ENCODE data around the gene MNT. TPM values are rescaled to one million over a fixed set of nuclear protein-coding genes. Genes with fewer than 3 reads are reported as not detected.
A peak's percentile ranks its signal among the peaks of the same experiment; 100 is the strongest.

The MNT gene
- total and polyA plus RNA-seq, 2 of the 8 experiments (the other 6 are each of a cell fraction or from before 2014, with no cell fraction given), result 5.0 to 17.3 TPM

DNA sequence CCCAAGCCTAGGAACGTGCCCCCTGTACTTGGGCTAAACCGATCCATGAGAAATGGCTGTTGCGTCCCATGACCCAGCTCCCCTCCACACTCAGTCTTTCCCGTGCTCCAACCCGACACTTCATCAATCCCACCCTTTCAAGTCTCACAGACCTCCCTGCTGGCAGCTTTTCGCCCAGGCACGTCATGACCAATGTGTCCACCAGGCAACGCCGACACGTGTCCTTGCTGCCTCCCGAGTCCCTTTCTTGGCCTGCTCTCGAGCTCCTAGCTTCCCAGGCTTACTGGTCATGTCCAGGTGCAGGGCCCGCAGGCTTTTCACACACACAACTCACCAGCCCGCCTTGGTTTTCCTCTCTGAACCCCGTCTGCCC lies 12.2 kb downstream of the MNT start:
- H2BK12ac ChIP-seq (ENCODE audit: low read depth, low read length), result no peak overlapping the region
- H4K8ac ChIP-seq (ENCODE audit: extremely low read depth, insufficient read depth, low read length), result no peak overlapping the region
- 90% methylated on average over 15 of the region's 15 CpGs; no CpG with 5 or more reads in 1 of the 2 experiments for WGBS, 2 experiments (ENCODE audit: extremely low coverage in 1 of 2, insufficient coverage in 1 of 2, insufficient read length in 1 of 2, insufficient replicate concordance in 2 of 2, low coverage in 1 of 2, low lambda C conversion rate in 2 of 2, missing lambda C conversion rate in 1 of 2)
- H2BK15ac ChIP-seq (ENCODE audit: low read length), result no peak overlapping the region
- peaks cover 0 to 19% of the 10 kb centered on the region in 2 experiments; a peak in 1 of 4 replicates for H3K79me2 ChIP-seq (ENCODE audit: control insufficient read depth in 1 of 2, insufficient read depth in 2 of 2, low read length in 2 of 2)
- no peak for DNase-seq (ENCODE audit: low read depth in 1 of 2, low spot score in 2 of 2)
- no peaks in the 10 kb centered on the region for H3K27me3 ChIP-seq (replicated peaks in 1 of 4; ENCODE audit: control insufficient read depth in 3 of 4, extremely low read depth in 1 of 4, insufficient read depth in 3 of 4, low read length in 3 of 4)
- H3K23me2 ChIP-seq (ENCODE audit: low read depth, low read length), result peaks cover 8% of the 10 kb centered on the region; the same call in 1 of the 2 replicates
- H3K9me3 ChIP-seq (ENCODE audit: insufficient read depth in 2 of 2, low read depth in 1 of 2, low read length in 1 of 2), result no peaks in the 10 kb centered on the region
- H3K27ac ChIP-seq (ENCODE audit: low read depth, low read length), result no peak overlapping the region
- H3K4me2 ChIP-seq (ENCODE audit: insufficient read depth in 1 of 2, low read depth in 2 of 2, low read length in 2 of 2), result no peak overlapping the region
- no peak overlapping the region for H4K5ac ChIP-seq (ENCODE audit: insufficient read length, low read depth, low read length)
- H2AFZ ChIP-seq (ENCODE audit: low read length), result no peak overlapping the region
- no peak overlapping the region for H2BK20ac ChIP-seq (ENCODE audit: low read length)
- no peak overlapping the region for H3K9ac ChIP-seq (replicated peaks in 1 of 4; ENCODE audit: extremely low read depth in 1 of 4, low read depth in 3 of 4, low read length in 3 of 4)
- no peak overlapping the region for H2BK120ac ChIP-seq (replicated peaks; ENCODE audit: low read depth, low read length)
- FAIRE-seq, result no peak
- peak overlapping the region; percentile 40; the same call in 1 of the 2 replicates for H2BK5ac ChIP-seq (ENCODE audit: low read depth, low read length)
- H3K36me3 ChIP-seq (ENCODE audit: control insufficient read depth in 2 of 4, insufficient read depth in 4 of 4, low read length in 3 of 4), result peaks cover 0 to 8% (median 5%) of the 10 kb centered on the region in 4 experiments; a peak in 3 of 8 replicates
- TF ChIP-seq, protein P1, sequence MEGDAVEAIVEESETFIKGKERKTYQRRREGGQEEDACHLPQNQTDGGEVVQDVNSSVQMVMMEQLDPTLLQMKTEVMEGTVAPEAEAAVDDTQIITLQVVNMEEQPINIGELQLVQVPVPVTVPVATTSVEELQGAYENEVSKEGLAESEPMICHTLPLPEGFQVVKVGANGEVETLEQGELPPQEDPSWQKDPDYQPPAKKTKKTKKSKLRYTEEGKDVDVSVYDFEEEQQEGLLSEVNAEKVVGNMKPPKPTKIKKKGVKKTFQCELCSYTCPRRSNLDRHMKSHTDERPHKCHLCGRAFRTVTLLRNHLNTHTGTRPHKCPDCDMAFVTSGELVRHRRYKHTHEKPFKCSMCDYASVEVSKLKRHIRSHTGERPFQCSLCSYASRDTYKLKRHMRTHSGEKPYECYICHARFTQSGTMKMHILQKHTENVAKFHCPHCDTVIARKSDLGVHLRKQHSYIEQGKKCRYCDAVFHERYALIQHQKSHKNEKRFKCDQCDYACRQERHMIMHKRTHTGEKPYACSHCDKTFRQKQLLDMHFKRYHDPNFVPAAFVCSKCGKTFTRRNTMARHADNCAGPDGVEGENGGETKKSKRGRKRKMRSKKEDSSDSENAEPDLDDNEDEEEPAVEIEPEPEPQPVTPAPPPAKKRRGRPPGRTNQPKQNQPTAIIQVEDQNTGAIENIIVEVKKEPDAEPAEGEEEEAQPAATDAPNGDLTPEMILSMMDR (IDR thresholded peaks at IDR 0.05; ENCODE audit: control extremely low read depth in 1 of 3, insufficient read depth in 1 of 3, low read depth in 1 of 3, low read length in 3 of 3), result peak; percentile 38 to 48 (median 40)
- TF ChIP-seq SIN3A (conservative IDR thresholded peaks at IDR 0.05 in 1 of 2, IDR thresholded peaks at IDR 0.05 in 1 of 2; ENCODE audit: low read depth in 1 of 2, low read length in 2 of 2) (no peak), SAP30 (IDR thresholded peaks at IDR 0.05; ENCODE audit: insufficient read depth, insufficient replicate concordance, low read length) (no peak), POLR2AphosphoS5 (IDR thresholded peaks at IDR 0.05; ENCODE audit: low read depth, low read length) (no peak)
- TF ChIP-seq, protein P2, sequence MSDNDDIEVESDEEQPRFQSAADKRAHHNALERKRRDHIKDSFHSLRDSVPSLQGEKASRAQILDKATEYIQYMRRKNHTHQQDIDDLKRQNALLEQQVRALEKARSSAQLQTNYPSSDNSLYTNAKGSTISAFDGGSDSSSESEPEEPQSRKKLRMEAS (IDR thresholded peaks at IDR 0.05), result 0 out of 2 replicates have a peak, but pooled peaks have one; percentile 15
- H3K79me1 ChIP-seq (ENCODE audit: low read depth, low read length), result peaks cover 7% of the 10 kb centered on the region; the same call in 1 of the 2 replicates
- 0 out of 2 replicates have a peak overlapping the region, but pooled peaks have one; percentile 14 for H2AK5ac ChIP-seq (ENCODE audit: low read depth, low read length)
- H3K14ac ChIP-seq (ENCODE audit: insufficient read length), result no peak overlapping the region
- peaks cover 4 to 18% (median 10%) of the 10 kb centered on the region in 4 experiments; a peak in 6 of 7 replicates for H3K4me1 ChIP-seq (replicated peaks in 1 of 4; ENCODE audit: control insufficient read depth in 3 of 4, insufficient read depth in 4 of 4, low read length in 3 of 4)
- CTCF ChIA-PET (ENCODE audit: partially characterized antibody), result interaction anchor here (0.7 to 11.8 kb wide), 9 partner anchors 10 to 1256 kb away, joined by 3 to 209 read pairs (median 5); no protein-coding TSS in a partner anchor
- H3K56ac ChIP-seq (replicated peaks; ENCODE audit: insufficient read length, low read depth, low read length), result no peak overlapping the region
- H3K4ac ChIP-seq (replicated peaks; ENCODE audit: insufficient read length, low read depth, low read length), result no peak overlapping the region
- H4K91ac ChIP-seq (replicated peaks; ENCODE audit: insufficient read length, low read length), result no peak overlapping the region
- POLR2A ChIA-PET (ENCODE audit: partially characterized antibody), result interaction anchor here (0.9 to 15.4 kb wide), 4 partner anchors 13 to 123 kb away, joined by 3 to 193 read pairs (median 6); partner anchors contain the start of genes METTL16 and MNT
- H4K20me1 ChIP-seq (replicated peaks in 1 of 2; ENCODE audit: control insufficient read depth in 1 of 2, insufficient read depth in 2 of 2, low read length in 2 of 2), result peaks cover 7 to 8% of the 10 kb centered on the region in 2 experiments
- H3K18ac ChIP-seq (ENCODE audit: extremely low read depth, low read length), result no peak overlapping the region
- no peak overlapping the region for H3K4me3 ChIP-seq (ENCODE audit: extremely low read depth in 1 of 4, insufficient read depth in 2 of 4, low read depth in 3 of 4, low read length in 4 of 4)
- no peak overlapping the region for H3K23ac ChIP-seq (ENCODE audit: insufficient read length)
